Activated naive CD8-positive, alpha-beta T cell treated with anti-CD3 and anti-CD28 coated beads, Interleukin-2, amount 50 U/mL, for 16 hours (primary cell): ENCODE measurements around the gene SH3TC2.

ENCODE experiments used
- DNase-seq: peaks from one replicate; pipeline ENCODE4 v3.0.0-alpha.2; 2020; ENCODE audit warnings: low read depth, low spot score

Gene SH3TC2

DNA sequence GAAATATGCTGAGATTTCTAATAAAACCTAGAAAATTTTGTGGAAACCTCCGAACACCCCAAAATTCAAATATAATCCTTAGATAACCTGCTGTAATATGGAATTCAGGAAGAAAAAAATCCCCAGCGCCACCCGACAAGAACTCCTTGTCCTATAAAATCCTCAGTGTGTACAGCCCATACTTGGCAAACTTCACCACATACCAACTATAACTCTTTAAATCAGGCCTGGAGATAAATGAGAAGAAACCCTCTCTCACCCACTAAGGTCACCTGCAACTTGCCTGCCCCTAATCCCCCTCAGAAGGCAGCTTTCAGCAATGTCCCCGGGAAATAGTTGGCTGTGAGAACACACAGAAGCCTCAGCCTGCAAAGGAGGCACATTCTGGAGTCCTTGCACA, 90.5 kb downstream of the SH3TC2 start:
- no peak for DNase-seq

DNA sequence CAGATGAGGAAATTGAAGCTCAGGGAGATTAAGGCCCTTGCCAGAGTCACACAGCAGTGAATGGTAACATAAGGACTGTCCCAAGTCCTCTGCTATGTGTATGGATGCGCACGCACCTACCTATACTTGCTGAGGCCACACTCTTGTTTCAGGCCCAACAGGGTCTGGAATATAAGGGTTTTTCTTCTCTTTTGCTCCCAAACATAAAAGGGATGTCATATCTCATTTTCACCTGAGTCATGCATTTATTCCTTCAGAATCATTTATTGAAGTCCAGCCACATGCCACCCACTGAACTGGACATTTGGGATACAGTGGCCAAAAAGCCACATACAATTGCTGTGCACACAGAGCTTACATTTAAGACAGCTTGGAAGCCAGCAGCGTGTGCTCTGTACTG, 92.0 kb downstream of the SH3TC2 start:
- DNase-seq = no peak

DNA sequence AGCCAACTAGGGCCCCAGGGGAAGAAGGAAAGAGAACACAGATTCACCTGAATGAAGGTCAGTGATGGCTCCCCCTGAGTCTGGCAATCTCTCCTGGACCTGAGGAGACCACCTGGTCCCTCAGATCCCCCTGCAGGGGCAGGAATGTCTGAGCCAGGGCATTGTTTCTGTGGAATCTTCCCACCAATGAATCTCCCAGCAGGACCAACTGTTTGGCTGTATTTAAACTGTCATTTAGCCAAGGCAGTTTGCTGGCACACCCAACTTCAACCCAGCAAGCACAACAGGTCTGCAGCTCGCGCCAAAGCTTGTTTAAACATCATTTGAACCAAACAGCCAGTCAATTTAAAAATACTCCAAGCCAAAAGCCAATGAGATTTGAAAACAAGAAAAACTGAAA, 92.6 kb downstream of the SH3TC2 start:
- no peak for DNase-seq

DNA sequence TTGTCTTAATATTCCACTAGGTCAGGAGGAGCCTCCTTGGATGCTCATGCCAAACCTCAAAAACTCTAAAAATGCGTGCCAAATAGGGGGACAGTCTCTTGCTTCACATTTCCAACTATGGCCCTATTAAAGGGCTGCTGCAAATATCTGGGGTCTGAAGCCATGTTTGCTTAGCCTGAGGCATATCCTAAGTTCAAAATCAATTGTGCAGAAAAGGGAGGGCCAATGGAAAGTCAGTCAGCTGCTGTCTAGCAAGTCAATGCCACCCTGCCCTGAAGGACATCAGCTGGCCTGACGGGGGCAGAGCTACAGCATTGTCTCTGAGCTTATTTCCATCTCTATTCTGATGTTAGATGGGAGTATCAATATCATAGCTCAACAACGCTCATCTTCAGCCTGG, 93.6 kb downstream of the SH3TC2 start:
- no peak for DNase-seq

DNA sequence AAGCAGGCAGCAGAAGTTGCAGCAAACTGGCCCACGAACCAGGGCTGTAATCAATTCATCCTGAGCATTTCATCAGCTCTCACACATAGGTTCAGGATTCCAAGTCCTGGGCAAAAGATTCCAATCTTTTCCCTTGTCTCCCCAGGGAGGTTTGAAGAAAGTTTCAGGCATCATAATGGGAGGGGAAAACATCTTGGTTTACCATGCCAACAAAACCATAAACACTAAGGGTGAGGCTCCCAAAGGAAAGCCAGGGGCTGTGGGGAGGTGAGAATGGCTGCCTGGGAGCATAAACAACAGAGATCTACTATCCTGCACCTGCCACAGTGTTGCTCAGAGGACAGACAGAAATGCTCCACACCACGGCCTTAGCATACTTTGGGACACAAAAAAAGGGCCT, 94.6 kb downstream of the SH3TC2 start:
- DNase-seq = no peak

DNA sequence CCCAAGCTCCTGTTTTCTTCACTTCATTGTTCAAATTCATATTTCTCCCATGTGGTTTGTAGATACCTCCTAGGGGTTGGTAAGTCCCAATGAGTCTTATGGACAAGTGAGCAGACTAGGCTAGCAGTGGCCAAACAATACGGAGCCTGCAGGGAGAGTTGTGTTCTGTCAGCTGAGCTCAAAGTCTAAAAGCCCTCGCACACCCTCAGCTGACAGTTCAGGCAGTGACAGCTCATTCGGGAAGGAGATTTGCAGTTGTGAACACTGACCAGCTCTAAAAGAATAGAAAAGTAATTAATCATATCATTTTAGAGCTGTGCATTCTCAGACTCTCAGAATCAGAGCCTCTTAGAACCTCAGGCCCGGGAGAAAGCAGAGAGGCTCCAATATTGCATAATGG, 95.1 kb downstream of the SH3TC2 start:
- no peak for DNase-seq

DNA sequence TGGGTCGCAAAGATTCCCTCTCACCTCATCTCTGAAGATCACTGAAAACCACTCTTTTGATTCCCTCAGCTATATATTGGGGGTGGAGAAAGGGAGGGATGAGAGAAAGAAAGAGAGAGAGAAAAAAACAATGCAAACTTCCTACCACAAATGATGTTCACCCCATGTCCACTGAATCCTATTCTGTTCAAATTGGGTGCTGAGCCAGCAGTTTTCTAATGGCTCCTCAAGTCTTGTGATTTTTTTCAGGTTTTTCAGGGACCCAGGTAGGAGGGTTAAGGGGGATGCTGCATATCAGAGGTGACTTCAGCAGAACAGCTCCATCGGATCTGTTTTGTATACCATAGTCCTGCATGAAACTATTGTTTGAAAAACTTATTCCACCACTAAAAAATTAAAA, 95.9 kb downstream of the SH3TC2 start:
- DNase-seq = no peak

DNA sequence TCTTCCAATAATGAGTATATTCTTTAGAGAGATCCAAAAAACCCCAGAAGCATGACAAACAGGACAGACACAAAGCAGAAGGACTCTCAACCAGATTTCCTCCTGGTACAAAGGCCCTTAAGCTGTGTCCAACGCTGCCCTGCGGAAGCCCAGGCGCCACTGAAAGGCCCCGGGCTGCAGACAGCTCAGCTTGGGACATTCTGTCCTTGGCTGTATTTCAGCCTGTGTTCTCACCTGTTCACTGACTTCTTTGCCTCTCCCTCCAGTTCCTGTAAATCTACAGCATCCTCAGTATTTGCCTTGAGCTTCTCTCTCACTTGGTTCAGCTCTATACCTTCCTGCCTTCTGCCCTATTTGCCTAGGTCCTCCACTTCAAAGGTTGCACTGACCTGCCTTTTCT, 96.5 kb downstream of the SH3TC2 start:
- DNase-seq = no peak

DNA sequence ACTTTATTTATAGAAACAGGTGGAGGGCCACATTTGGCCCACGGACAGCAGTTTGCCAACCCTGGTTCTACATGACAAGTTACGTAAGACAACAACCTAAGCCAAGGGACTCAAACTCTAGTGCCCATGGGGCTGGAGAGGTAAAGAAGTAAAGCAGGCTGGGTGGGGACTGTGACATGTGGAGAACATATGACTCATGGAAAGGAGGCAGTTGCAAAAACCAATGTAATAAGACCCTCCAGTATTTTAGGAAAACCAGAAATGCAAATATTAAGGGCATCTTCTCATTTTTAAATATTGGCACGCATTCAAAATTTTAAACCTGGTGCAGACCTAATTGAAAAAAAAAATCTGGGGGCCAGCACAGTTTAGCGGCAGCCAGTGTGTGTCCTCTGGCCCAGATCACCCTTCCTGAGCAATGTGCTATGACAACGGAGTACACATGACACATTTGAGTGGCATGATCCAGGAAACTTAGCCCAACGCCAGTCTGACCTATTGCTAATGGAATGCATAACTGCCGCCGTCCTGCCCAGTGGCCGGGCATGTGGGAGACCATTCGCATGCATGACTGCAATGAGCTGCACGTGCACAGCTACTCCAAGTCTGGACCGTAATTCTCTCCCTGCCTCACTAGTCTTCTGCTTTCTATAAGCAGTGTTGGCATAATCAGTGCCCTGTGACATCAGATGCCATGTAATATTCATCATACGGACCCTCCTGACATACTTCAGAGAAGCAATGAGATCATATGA, 97.2 kb downstream of the SH3TC2 start:
- no peak for DNase-seq

DNA sequence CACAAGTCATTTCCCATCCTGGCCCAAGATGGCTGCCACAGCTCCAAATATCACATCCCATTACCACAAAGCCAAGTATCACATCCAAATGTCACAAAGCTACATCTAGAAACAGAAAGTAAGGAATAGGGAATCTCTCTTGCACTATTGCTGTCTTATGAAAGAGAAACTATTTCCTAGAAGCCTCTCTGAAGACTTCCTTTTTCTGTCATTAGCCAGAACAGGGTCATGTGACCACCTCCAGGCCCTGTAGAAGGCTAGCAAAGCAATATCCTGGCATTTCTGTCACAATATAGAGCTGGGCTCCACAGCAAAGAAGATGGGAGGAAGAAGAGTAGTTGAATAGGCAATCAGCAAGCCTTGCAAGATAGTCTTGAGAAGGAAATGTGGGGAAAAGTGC, 99.2 kb downstream of the SH3TC2 start:
- DNase-seq = no peak

DNA sequence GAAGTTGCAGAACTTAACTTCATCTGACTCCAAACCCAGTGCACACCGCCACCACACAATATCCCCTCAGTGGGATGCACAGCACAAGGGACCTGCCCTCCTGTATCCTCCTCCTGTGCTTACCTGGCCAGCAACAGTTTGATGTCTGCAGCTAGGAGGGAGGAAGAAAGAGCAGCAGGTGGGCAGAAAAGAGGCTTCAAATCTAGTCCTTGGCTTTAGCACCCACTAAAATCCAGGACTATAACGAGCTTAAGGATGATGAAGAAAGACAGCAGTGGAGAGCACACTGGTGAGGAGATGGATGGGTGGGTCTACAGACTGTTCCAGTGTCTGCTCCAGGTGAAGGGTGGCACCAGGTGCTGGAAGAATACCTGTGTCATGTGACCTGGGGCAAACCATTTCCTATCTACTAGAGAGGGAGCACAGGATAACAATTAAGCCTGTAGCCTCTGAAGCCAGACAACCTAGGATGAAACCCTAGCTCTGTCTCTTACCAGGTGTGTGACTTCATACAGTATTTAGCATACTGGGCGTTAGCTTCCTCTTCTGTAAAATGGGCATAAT, 100.0 kb downstream of the SH3TC2 start:
- DNase-seq = no peak

DNA sequence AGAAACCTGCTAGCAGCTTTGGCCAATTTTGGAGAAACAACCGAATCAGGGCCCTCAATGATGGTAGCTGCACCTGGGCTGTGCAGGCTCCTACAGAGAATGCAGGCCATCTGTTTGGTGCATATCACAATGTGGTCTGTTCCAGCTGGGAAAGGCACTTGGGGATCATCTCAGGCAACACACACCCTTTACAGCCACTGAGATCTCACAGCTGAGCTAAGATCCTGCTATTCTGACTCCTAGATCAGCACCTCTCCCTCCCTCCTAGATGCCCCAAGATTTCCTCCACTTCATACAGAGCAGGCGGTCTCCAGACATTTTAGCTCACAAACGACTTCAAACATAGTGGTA, 100.7 kb downstream of the SH3TC2 start:
- no peak for DNase-seq

DNA sequence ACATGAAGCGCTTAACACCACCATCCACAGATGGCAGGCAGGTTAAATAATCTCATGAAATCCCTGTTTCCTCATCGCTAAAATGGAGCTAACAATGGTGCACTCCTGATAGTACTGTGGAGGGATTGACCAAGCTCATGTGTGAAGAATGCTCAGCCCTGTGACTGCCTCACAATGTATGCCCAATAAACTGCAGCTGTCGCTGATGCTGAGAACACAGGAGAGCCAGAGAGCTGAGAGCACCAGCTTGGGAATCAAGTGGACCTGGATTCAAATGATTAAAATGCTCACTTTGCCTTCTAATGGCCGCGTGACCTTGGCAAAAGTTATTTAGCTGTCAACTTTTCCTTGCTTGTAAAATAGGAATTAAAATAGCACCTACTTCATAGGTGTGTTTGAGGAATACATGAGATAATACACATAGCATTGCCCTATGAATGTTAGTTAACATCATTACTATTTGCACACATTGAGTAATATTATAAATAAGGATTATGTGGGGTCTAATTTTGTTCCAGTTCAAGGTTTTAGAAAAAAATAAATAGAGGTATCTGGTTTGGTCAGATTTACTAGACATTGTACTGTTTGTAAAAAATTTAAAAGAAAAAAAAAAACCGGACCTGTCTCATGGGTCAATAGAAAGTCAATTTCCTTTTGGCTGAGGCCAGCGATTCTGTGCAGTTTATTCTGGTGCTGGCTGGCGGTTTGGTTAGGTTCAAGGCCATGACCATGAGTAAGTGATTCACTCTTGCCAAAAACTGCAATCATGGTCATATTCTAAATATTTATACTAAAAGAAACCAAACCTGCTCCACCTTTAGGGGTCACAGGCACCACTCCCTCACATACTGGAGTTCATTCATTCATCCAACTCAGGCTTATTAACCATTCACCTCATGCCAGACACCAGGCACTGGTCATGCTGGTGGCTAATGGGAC, 101.3 kb downstream of the SH3TC2 start:
- DNase-seq = no peak

DNA sequence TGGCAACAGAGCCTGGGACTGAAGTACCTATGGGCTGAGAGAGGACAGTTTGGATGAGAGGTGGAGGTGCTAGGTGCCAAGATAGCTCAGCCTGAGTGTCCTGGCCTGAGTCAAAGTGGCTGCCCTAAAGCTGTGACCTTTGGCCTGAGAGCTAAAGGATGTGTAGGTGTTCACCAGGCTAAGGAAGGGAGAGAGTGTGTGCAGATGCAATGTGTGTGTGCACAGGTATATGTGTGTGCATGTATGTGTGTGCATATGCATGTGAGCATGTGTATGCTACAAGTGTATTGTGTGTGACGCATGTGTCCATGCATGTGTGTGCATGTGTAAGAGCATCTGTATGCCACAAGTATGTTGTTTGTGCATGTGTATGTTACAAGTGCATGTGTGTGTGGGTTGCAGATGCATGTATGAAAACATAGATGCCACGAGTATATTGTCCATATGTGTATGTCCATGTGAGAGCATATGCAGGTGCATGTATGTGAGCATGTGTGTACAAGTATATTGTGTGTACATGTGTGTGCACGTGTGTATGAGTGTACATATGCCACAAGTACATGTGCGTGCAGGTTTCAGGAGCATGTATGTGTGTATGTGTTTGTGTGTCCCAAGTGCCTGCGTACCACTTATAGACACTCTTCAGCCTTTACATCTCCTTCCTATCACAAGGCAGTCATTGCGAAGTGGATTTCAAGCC, 102.6 kb downstream of the SH3TC2 start:
- DNase-seq = no peak

DNA sequence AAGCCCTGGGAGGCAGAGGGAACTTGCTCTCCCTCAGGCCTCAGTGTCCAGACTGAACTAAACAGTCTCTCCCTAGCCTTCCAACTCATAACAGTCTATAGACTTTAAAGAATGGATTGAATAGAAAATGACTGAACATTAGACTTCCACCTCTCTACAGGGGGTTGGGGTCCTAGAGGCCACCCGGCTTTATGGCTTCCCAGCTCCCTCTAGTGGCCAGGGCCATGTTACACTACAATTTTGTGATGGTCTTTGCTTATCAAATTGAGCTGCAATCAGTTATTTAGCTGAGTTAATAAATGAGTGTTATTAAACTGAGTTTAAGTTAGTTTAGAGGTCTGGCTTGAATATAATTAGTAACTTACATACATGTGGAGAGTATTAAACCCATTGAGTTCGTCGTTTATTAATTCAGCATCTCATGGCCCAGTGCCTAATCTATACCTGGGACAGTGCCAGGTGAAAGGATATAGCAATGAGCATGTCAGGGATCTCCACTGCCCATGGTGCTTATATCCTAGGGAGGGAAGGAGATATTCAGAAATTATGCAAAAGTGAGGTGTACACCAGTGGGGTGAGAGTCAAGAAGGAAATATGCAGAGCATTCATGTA, 105.2 kb downstream of the SH3TC2 start:
- no peak for DNase-seq

DNA sequence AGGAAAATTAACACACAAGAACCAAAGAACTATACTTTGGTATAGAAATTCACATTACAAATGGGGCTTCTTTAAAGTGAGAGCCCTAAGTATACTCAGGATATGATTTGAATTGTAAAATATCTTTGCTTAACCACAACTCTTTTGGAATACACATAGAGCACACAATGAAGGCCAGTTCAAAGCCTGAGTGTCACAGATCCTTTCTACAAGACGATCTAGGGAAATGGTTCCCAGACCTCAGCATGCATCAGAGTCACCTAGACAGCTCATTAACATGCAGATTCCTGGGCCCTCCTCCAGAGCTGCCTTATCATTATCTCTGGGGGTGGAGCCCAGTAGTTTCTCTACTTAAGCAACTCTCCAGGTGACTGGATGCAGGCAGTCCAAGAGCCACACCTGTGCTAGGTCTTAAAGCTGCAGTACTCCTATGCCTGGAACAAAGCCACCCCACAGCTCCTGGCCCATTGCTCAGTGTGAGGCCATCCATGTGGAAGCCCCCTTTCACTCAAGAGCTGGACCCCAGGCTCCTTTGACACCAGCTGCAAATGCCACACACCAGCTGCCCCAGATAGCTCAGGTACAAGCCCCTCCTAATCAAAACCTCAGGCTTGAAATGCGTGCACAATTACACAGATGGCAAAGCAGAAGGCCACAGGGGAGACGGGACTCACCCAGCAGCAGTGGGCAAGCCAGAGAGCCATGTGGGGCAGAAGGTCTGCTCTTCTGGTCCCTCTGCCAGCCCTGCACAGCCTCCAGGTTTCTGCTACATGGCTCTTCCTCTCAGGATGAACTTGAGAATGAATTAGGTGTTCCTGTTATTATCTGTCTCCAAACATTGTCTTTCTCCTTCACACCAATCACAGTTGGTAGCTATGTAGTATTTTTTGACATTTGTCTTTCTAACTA, 106.1 kb downstream of the SH3TC2 start:
- DNase-seq = no peak
